B cell (primary cell): ENCODE measurements around the gene NHERF2. TPM values are rescaled to one million over a fixed set of nuclear protein-coding genes. Genes with fewer than 3 reads are reported as not detected.

Experiments
- ATAC-seq: fragments of 200-7000 bp; cut with Tn5 transposase; one replicate; pipeline ENCODE4 v1.10.0; 2021; ENCODE audit warnings: low read depth, mild to moderate bottlenecking, moderate number of reproducible peaks, moderate library complexity
- CTCF ChIA-PET: fragments of 350-600 bp; sonication (Branson Sonifier 250); formaldehyde crosslinking; loops from one replicate; lab custom pipeline; 2021; ENCODE audit warnings: antibody characterized with exemption, inconsistent platforms; lab: Charles Lee
- POLR2A ChIA-PET: fragments of 350-600 bp; sonication (Branson Sonifier 250); formaldehyde crosslinking; loops from one replicate; lab custom pipeline; 2021; ENCODE audit warnings: antibody characterized with exemption; lab: Charles Lee
- DNase-seq: peaks from one replicate; pipeline ENCODE4 v3.0.0; 2013
- H2AFZ ChIP-seq: 2 replicates; pipeline ENCODE4 v1.6.1; 2012; ENCODE audit warnings: mild to moderate bottlenecking, low read depth, low read length; ENCODE audit not compliant: insufficient read depth, poor library complexity, severe bottlenecking
- H3K27ac ChIP-seq, 2 donors: 1 replicate in 1 of 2; 2 replicates in 1 of 2; pipeline ENCODE4 v1.5.1; 2012 to 2013; ENCODE audit warnings: low read length in 2 of 2, mild to moderate bottlenecking in 2 of 2, moderate library complexity in 1 of 2
- H3K27me3 ChIP-seq, 4 experiments: fragments of 200-600 bp in 1 of 4; sonication (generic) in 1 of 4; replicated peaks in 1 of 4; 1 replicate in 2 of 4; 2 replicates in 2 of 4; pipeline versions ENCODE4 v1.6.1 to v1.7.0; 2013 to 2016; ENCODE audit warnings: low read length in 3 of 4, mild to moderate bottlenecking in 2 of 4, mixed read lengths in 1 of 4, moderate library complexity in 1 of 4; ENCODE audit not compliant: insufficient read depth in 4 of 4, control insufficient read depth in 3 of 4; ENCODE audit errors: control extremely low read depth in 1 of 4
- H3K36me3 ChIP-seq, 2 experiments: replicated peaks in 1 of 2; 1 replicate in 1 of 2; 2 replicates in 1 of 2; pipeline versions ENCODE4 v1.6.1 to v1.7.1; 2013; ENCODE audit warnings: low read length in 1 of 2; ENCODE audit not compliant: insufficient read depth in 2 of 2, control insufficient read depth in 1 of 2; ENCODE audit errors: control extremely low read depth in 1 of 2, extremely low read depth in 1 of 2
- H3K4me1 ChIP-seq, 2 donors: fragments of 200-600 bp in 1 of 2; sonication (generic) in 1 of 2; 1 replicate in 1 of 2; 2 replicates in 1 of 2; pipeline versions ENCODE4 v1.5.1 to v1.6.1; 2013 to 2017; ENCODE audit warnings: low read length in 2 of 2; ENCODE audit not compliant: control insufficient read depth in 2 of 2, insufficient read depth in 2 of 2
- H3K4me2 ChIP-seq: replicated peaks from 2 replicates; pipeline ENCODE3; 2012; ENCODE audit warnings: mild to moderate bottlenecking, low read depth, low read length; ENCODE audit not compliant: poor library complexity, severe bottlenecking
- H3K4me3 ChIP-seq, 5 experiments: fragments of 200-600 bp in 1 of 5; sonication (generic) in 1 of 5; 1 replicate in 3 of 5; 2 replicates in 2 of 5; pipeline versions ENCODE4 v1.5.1 to v1.7.0; 2011 to 2016; ENCODE audit warnings: low read length in 4 of 5, mild to moderate bottlenecking in 4 of 5, low read depth in 2 of 5, control low read depth in 1 of 5, moderate library complexity in 1 of 5; ENCODE audit not compliant: insufficient read depth in 1 of 5; ENCODE audit errors: control extremely low read depth in 1 of 5, extremely low read depth in 1 of 5
- H3K79me2 ChIP-seq: fragments of 200-600 bp; sonication (generic); one replicate; pipeline ENCODE4 v1.6.0; 2016; ENCODE audit warnings: low read length; ENCODE audit not compliant: control insufficient read depth, insufficient read depth
- H3K9ac ChIP-seq: fragments of 200-600 bp; sonication (generic); 2 replicates; pipeline ENCODE4 v1.6.1; 2017; ENCODE audit warnings: mild to moderate bottlenecking, low read length, moderate library complexity
- H3K9me3 ChIP-seq, 3 donors: one replicate each; pipeline versions ENCODE4 v1.6.1 to v1.7.1; 2013; ENCODE audit warnings: low read length in 2 of 3; ENCODE audit not compliant: control insufficient read depth in 2 of 3, insufficient read depth in 1 of 3; ENCODE audit errors: control extremely low read depth in 1 of 3
- H4K20me1 ChIP-seq: 2 replicates; pipeline ENCODE4 v1.6.0; 2012; ENCODE audit warnings: mild to moderate bottlenecking, low read length; ENCODE audit not compliant: insufficient read depth, control insufficient read depth, poor library complexity, severe bottlenecking
- H3K27ac Mint-ChIP-seq: one replicate; pipeline ENCODE4 v1.8.0; 2021; ENCODE audit warnings: mixed read lengths
- H3K27me3 Mint-ChIP-seq: one replicate; pipeline ENCODE4 v1.8.0; 2021; ENCODE audit warnings: mixed read lengths
- H3K4me1 Mint-ChIP-seq: one replicate; pipeline ENCODE4 v1.8.0; 2021; ENCODE audit warnings: mixed read lengths
- H3K4me3 Mint-ChIP-seq: one replicate; pipeline ENCODE4 v1.8.0; 2021; ENCODE audit warnings: mixed read lengths
- H3K9me3 Mint-ChIP-seq: one replicate; pipeline ENCODE4 v1.8.0; 2022; ENCODE audit warnings: mixed read lengths; ENCODE audit not compliant: insufficient read depth
- CTCF ChIP-seq: fragments of 200-600 bp; IDR thresholded peaks from one replicate; pipeline ENCODE4 v1.8.0; 2022; ENCODE audit warnings: antibody characterized with exemption, mild to moderate bottlenecking
- EZH2 ChIP-seq: IDR thresholded peaks from 2 replicates; pipeline ENCODE4 v1.6.1; 2012; ENCODE audit warnings: borderline replicate concordance, low read depth, mild to moderate bottlenecking, moderate library complexity, low read length; ENCODE audit not compliant: insufficient read depth, poor library complexity, severe bottlenecking
- WGBS: methylation state at CpG from one replicate; pipeline ENCODE4 v1.1.5; 2013; ENCODE audit warnings: missing lambda C conversion rate; ENCODE audit not compliant: insufficient coverage; 5-methylcytosine and 5-hydroxymethylcytosine counted together
- intact Hi-C: fragments of 100-400 bp; cut with micrococcal nuclease; formaldehyde crosslinking; loops from one replicate; pipeline ENCODE4 v1.10.0; 2022
- polyA plus RNA-seq: library from polyadenylated mRNA; depleted of rRNA; stranded (reverse); fragments of >200 nt; gene quantifications from 2 replicates; pipeline ENCODE4 v1.2.3, GENCODE V29; 2012
- total RNA-seq, 2 donors: library from RNA; stranded (reverse); fragments of 120-200 nt in 1 of 2; gene quantifications; 1 replicate in 1 of 2; 2 replicates in 1 of 2; pipeline versions ENCODE4 v1.2.3 to v1.2.4, GENCODE V29; 2013 to 2022

NHERF2 gene
- total and polyA plus RNA-seq, 2 donors (not counting 1 experiment from before 2014, with no cell fraction given): 1.8 to 2.2 TPM

GRCh38 chr16:2082983-2083364 lies 56.3 kb downstream of the NHERF2 start:
- H3K9ac ChIP-seq: no peak overlapping the region
- peaks cover 0 to 44% of the 10 kb centered on the region in 2 experiments for H3K36me3 ChIP-seq
- ATAC-seq (no peak), DNase-seq (no peak)
- no peak overlapping the region for H3K4me2 ChIP-seq
- 67% methylated on average over 13 of the region's 16 CpGs for WGBS
- Mint-ChIP-seq H3K27ac (no peak overlapping the region), H3K27me3 (no peaks in the 10 kb centered on the region), H3K4me1 (peaks cover 7% of the 10 kb centered on the region), H3K4me3 (no peak overlapping the region), H3K9me3 (no peaks in the 10 kb centered on the region)
- POLR2A ChIA-PET: no interaction called here
- no peak overlapping the region for H2AFZ ChIP-seq
- no peak overlapping the region for H3K27ac ChIP-seq
- intact Hi-C loops: no loop called here
- no peak overlapping the region for H3K4me3 ChIP-seq
- peaks cover 0 to 15% of the 10 kb centered on the region in 2 donors for H3K4me1 ChIP-seq
- H3K9me3 ChIP-seq: no peaks in the 10 kb centered on the region
- CTCF ChIA-PET: no interaction called here
- H3K79me2 ChIP-seq: no peaks in the 10 kb centered on the region
- H4K20me1 ChIP-seq: no peaks in the 10 kb centered on the region
- TF ChIP-seq CTCF: no peak
- TF ChIP-seq EZH2: no peak
- no peaks in the 10 kb centered on the region for H3K27me3 ChIP-seq

GRCh38 chr16:2083409-2083808 lies 56.7 kb downstream of the NHERF2 start:
- peaks cover 7% of the 10 kb centered on the region for H3K4me1 Mint-ChIP-seq
- peaks cover 0 to 15% of the 10 kb centered on the region in 2 donors for H3K4me1 ChIP-seq
- H3K27me3 Mint-ChIP-seq: no peaks in the 10 kb centered on the region
- no peaks in the 10 kb centered on the region for H3K27me3 ChIP-seq
- intact Hi-C loops: no loop called here
- no peaks in the 10 kb centered on the region for H3K9me3 ChIP-seq
- no peak overlapping the region for H3K4me3 Mint-ChIP-seq
- H3K4me3 ChIP-seq: no peak overlapping the region
- H2AFZ ChIP-seq: no peak overlapping the region
- 97% methylated on average over 19 of the region's 19 CpGs for WGBS
- no peak overlapping the region for H3K27ac ChIP-seq
- H3K9ac ChIP-seq: no peak overlapping the region
- no peaks in the 10 kb centered on the region for H3K9me3 Mint-ChIP-seq
- H4K20me1 ChIP-seq: no peaks in the 10 kb centered on the region
- H3K36me3 ChIP-seq: peaks cover 0 to 48% of the 10 kb centered on the region in 2 experiments
- no peak overlapping the region for H3K27ac Mint-ChIP-seq
- CTCF ChIA-PET: no interaction called here
- no peaks in the 10 kb centered on the region for H3K79me2 ChIP-seq
- POLR2A ChIA-PET: no interaction called here
- no peak overlapping the region for H3K4me2 ChIP-seq
- no peak for TF ChIP-seq EZH2
- TF ChIP-seq CTCF: no peak
- no peak for ATAC-seq
- DNase-seq: no peak
